Stimulated activated CD8-positive, alpha-beta memory T cell treated with anti-CD3 and anti-CD28 coated beads, Interleukin-7, amount 100 ng/mL, for 4 hours (primary cell): ENCODE data around the gene NOC3L.
"Not testable (repeated sequence)": the region's sequence is repeated elsewhere in the genome, so short reads cannot be mapped to it uniquely, and the experiment has no call there.

Experiments
- DNase-seq, 2 donors: peaks; one replicate each; pipeline ENCODE4 v3.0.0-alpha.2; 2020; ENCODE audit warnings: low read depth in 2 of 2

NOC3L gene

DNA sequence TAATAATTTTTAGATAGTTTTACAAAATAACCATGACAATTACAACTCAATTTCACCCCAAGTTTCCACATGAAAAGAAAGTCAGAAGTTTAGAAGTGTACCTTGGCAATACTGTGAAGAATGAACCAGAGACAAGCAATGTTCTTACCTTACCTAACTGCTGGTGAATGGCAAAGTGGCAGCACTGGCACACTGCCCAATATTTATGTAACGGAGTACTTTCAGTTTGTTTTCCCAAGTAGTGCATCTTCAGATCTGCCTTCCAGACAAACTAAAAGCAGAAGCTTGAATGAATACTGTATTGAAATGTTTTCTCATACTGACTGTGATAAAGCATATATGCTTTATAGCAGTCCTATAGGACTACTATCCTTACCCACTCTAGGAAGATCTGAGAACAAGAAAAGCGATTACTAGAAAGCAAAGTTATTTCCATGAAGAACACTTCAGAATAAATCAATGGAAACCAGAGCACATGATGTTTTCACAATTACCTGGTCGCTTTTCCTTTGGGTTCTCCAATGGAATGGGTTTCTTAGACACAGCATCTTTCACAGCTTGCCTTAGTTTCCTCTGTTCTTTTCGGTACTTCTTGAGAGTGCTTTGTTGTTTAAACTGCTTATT is 1.5 kb downstream of the NOC3L start:
- no peak for DNase-seq

DNA sequence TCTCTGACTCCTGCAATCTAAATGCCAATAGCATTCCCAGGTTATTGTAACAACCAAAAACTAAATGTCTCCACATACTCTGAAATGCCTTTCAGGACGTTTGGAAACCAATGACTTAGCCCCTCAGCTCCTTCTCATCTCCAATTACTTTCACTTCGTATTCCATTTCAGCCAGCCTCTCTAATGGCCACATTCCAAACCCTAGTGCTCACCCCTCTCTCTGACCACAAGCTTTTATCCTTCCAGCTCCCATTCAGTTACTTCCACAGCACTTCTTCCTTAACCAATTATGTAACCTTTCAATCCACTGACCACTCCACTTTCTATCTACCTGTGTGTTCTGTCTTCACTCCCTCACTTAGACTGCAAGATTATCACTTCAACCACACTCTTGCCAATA is 4.3 kb downstream of the NOC3L start:
- no peak for DNase-seq

DNA sequence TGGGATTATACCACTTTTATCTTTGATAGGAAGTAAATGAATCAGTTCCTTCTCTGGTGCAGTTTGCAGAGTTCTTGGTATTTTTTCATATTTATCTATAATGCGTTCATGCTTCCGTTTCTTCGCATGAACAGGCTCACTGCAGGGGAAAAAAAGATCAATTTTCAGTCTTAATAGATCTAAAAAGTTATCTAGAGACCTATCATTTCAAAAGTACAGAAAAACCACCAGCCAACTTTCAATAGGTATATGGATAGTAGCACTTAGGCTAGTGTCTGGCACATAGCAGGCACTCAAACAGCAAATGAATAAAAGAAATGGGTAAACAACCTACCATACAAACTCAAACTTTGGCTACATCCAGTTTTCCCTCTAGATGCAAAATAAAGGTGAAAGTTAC is 5.5 kb downstream of the NOC3L start:
- DNase-seq: no peak

DNA sequence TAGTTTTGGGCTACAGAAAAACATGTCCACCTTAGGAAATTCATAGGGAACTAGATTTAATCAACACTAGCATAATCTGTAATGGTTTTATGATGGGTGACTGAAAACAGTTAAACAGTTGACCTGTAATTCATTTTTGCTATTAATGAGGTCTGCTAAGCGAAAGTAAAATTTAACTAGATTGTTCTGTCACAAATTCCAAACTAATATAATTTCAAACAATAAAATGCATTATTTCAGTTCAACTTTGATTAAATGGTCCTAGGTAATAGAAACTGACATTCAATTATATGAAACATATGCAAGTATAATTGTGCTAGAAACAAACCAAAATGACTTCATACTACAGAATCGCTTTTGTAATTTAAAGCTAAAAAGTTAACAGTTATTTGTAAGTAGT is 6.9 kb downstream of the NOC3L start:
- no peak for DNase-seq

DNA sequence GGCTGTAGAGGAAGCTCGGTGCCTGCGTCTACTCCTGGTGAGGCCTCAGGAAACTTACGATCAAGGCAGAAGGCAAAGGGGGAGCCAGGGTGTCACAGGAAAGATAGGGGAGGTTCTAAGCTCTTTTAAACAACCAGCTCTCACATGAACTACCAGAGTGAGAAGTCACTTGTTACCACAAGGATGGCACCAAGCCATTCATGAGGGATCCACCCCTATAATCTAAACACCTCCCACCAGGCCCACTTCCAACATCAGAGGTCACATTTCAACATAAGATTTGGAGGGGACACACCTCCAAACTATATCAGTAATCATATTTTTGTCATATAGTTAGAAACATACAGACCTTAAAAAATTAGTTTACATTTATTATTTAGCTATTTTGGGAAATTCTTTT is 9.4 kb downstream of the NOC3L start:
- DNase-seq: no peak

DNA sequence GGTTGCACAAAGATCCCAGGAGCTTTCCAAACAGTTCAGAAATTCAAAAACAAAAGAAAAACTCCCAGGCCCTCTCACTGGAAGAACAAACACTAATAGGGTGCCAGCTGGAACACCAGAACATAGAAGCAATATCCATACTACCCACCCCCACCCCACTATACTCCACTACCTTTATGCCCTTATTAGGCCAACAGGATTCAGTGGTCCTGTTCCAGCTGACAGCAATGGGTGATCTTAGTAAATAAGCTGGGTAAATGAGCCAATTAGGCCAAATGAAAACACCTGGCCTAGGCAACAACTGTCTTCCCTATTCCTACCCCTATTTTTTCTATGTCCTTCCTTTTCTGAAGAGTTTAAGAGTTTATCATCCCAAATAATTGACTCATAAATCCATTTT is 11.7 kb downstream of the NOC3L start:
- no peak for DNase-seq

DNA sequence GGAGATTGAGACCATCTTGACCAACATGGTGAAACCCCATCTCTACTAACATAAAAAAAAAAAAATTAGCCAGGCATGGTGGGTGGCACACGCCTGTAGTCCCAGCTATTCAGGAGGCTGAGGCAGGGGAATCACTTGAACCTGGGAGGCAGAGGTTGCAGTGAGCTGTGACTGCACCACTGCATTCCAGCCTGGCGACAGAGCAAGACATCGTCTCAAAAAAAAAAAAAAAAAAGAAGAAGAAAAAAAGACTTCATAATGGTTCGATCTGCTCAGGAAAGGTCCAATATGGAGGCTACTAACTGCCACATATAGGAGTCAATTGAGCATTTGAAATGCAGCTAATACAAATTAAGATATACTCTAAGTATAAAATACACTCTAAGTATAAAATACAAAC is 12.2 kb downstream of the NOC3L start:
- not testable (repeated sequence) for DNase-seq

DNA sequence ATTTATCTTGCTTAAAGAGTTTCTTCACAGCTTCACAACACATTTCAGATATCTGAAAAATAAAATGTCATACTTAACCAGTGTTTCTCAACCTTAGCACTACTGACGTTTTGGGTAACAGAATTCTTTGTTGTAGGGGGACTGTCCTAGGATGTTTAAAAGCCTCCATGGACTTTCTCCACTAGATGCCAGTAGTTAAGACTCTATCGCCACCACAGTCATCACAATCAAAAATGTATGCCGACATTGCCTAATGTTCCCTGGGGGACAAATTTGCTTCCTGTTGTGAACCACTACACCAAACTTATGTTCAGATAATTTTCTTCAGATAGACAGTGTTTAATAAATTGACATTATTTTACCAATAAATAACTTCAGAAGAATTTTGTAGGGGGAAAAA is 13.4 kb downstream of the NOC3L start:
- DNase-seq: no peak

DNA sequence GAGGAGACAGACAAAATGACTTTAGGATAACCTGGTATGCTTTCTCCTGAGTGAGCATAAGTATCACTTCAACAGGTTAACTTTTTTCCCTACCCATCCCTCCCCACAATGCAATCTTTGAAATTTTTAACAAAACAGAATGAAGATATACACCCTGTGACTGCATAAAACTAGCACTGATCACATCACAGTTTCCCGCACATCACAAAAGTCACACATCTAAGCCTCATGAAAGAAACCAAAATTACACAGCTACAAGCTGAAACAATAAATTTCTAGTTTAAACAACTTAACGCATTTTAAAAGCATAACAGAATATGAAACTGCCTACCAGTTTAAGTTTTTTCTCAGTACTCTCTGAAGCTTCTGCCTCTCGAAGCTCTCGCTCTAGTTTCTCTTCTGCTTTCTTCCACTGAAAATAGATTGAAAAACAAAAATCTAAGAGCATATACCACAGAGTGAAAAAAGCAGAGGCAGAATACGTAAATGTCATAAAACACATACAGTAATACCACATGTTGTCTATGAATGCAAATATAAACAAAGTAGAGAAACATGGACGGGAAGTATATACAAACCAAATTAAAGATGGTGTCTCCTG is 18.1 kb downstream of the NOC3L start:
- no peak for DNase-seq

DNA sequence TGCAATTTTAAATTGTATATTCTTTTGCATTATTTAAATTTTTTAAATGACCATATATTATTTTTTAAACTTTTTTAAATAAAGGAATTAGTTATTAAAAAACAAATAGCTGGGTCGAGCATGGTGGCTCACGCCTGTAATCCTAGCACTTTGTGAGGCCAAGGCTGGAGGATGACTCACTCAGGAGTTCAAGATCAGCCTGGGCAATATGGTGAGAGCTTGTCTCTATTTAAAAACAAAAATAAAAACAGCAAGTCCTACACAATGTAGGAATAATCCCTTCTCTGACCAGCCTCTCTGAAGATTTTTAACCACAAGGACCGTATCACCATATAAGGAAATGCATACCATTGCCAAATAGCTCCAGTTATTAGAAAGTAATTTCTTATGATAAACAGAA is 19.6 kb downstream of the NOC3L start:
- DNase-seq: no peak

DNA sequence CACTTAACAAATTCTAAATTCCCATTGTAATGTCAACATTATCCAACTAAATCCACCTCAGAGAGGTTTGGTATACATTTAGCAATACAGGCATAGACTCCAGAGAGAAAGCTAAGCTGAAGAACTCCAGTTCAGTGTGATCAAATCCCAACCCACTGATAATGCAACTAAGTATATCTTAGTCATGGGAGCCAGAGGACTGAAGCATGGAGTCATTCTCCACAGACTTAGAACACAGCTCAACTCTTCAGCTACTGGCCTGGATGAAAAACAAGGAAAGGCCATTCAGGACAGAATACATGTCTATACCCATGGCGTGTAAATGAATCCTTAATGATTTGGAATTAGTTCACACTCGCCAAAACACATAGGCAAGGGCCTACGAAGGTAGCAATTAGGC is 27.9 kb downstream of the NOC3L start:
- no peak for DNase-seq

DNA sequence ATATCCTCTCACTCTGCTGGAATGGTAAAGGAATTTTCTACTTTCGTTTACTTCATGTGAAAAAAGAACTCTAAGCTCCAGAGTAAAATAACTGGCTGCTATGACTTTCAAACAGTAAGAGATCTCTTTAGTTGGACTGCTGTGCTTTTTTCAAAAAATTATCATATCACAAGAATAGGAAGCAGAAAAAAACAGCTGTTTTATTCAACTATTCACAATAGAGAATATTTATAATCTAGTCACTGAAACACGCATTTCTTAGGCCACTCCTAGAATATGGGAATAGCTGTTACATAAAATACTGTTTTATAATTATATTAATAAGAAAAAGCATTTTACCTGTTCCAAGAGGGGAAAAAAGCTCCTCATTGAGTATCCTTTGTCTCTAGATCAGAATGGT is 29.7 kb downstream of the NOC3L start:
- no peak for DNase-seq

DNA sequence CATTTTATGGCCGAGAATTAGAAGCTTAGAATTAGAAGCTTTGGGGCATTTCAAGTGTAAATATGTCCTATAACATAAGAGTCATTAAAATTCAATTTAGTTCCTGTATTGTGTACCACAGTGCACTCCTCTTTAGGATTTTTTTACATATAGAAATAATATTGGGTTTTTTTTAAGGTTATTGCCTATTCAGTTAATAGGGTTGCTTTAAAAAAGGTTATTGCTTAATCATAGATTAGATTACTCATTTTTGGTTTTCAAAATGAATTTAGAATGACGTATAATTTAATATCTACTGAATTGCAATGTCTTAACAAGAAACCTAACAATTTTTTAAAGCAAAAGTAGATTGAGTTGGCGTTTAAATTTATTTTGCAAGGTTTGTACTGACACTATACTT is 34.1 kb downstream of the NOC3L start:
- DNase-seq: no peak

DNA sequence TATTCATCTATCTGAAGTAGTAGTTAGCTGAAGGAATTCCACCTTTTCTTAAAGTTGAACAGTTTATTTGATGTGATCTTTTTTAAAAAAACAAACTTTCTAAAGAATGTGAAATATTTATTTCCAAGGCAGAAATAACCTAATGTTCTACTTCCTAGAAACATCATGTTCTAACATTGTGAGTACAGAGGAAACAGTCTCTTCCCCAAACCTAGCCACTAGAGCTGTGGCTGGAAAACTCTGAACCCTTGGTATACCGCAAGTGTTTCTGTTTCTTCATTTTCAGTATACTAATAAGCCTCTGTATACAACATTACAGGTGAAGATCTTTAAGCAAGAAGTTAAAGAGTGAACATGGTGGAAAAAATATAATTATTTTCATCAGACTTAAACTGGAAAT is 35.1 kb downstream of the NOC3L start:
- no peak for DNase-seq

DNA sequence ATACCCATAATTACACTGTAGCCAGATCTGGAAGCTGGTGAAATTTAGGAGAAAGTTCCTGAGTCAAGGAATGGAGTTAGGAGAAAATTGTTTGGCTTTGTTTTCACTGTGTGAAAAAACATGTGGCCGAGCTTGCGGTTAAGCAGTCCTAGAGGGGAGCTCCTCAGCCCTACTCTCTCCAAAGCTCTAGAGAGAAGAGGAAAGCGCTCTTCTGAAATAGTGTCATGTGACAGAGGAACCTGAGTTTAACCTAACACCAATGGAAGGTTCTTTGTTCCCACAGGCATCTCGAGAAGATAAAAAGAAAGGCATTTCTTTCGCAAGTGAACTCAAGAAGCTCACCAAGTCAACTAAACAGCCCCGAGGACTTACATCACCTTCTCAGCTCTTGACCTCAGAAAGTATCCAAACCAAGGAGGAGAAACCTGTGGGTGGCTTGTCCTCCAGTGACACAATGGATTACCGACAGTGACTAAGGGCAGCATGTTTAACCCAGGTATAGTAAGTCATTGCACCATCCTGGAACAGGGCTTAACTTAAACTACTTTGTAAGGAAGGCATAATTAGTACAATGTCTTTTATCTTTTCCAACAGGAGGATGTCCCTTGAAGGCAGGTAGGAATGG is 38.0 kb downstream of the NOC3L start:
- no peak for DNase-seq

DNA sequence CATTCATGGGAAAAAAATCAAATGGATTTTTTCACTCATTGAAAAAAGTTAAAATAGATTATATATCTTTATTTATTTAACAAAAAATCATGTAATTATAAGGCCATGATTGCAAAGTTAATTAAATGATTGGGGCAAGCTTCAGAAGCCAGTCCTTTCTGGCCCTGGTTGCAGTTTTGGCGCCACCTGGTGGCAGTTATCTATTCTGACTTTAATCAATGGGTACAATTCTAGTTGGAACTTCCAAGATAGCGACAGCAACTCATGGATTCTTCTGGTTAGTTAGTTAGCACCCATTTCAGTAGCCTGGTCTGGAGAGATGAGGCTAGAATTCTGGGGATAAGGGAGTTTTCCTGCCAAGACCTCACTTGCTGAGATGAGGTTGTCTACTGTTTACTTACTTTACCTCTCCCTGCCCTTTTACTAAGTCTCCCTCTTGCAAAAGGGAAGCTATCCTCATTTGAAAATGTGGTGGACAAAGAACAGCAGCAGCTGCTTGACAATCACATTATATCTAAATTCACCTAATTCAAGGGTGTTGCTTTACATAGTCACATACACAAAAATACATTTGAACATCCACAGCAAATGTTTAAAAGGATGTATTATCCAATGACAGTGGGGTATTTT is 42.3 kb downstream of the NOC3L start:
- DNase-seq: peak; percentile 35 to 39

DNA sequence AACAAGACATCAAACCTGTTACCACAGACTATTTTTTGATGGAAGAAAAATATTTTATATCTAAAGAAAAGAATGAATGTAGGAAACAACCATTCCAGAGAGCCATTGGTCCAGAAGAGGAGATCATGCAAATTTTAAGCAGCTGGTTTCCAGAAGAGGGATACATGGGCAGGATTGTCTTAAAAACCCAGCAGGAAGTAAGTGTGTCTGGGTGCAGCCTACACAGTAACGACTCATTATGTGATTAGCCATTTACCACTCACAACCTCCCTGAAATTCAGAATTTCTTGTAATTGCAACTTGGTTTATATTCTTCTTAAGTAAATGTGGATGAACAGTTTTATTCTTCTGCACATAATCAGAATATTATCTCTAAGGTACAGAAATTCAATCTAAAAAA is 46.2 kb downstream of the NOC3L start:
- DNase-seq: no peak

DNA sequence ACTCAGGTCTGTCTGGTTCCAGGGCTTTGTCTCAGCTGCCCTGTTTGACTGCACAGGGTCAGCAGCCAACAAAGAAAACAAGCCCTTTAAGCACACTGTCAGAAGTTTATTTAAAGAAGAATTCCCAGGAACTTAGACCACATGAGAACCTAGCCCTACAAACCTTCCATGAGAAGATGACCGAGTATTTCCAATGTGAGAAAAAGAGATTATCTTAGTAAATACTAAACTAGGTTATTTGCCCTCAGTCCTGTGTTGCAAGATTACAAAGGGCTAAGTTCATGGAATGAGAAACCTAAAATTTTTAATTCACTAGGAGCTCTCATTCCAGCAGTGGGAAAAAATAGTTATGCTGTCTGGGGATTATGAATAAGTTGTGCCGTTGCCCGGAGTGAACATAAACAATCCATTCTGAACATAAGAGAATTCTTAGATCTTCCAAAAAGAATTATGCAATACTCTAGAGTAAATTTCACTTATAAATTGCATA is 46.7 kb downstream of the NOC3L start:
- DNase-seq: no peak

DNA sequence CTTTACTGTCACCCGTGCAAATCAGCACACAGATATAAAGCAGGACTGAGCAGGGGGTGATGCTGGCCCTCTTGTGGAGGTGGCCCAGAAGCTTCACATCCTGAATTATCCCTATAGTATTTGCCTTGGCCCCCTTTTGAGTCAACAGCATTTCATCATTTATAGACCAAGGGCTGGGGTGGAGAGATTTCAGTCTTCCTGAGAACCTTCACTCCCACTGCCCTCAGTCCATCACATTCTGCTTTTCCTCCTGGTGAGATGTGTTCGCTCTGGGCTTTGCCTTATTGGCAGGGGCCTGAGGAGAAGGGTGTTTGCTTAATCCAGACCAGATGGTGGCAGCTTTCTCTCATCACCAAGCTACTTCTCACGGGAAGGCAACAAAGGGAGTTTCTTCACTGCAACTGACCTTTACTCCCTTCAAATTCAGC is 47.7 kb downstream of the NOC3L start:
- no peak for DNase-seq

DNA sequence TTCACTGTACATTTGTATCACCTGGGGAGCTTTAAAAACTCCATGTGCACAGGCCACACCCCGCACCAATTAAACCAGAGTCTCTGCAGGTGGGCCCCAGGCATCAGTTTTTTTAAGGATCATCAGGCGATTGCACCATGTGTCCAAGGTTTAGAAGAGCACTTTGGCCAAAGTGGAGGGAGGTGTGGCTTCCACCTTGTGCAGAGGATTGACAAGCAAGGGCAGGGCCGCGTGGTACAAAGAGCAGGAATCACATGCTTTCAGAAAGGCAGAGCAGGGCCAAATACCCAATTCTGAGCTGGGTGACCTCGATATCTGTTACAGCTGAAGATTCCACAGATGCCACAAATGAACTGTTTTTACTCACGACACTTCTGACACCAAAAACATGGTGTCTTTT is 52.4 kb downstream of the NOC3L start:
- DNase-seq: no peak

DNA sequence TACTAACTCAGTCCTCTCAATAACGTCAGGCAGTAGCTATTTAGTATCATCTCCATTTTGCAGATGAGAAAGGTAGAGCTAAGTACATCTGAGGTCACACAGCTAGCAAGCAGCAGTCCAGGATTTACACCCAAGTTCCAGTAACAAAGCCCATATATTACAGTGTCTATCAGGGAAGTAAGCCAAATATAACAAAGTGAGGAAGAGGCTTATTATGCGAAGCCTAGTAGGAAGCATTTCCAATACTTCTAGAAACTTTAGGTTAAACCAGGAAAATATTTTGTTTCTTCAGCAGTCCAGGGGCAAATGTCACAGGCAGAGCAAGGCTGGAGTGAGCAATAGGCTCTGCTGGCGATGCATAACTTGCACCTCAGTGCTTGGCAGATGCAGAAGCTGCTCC is 53.9 kb downstream of the NOC3L start:
- no peak for DNase-seq

DNA sequence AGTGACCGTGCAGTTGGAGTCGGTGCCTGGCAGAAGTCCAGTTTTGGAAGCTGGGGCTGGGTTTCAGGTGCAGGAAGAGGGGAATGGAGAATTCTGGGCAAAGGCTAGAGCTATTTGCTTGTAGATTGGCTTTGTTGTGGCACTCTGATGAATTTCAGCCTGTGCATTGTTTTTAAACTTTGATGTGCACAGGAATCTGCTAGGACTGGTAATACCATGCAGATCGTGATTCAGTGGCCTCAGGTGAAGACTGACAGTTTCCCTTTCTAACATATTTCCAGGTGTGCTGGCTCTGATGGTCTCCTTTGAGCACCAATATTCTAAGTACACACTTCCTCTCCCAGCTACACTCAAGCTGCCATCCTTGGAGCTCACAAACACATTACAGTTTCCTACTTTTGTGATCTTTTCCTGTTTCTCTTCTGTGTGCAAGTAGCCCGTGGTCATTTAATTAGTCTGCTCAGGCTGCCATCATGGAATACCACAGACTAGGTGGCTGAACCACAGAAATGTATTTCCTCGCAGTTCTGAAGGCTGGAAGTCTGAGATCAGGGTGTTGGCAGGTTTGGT is 55.6 kb downstream of the NOC3L start:
- no peak for DNase-seq

DNA sequence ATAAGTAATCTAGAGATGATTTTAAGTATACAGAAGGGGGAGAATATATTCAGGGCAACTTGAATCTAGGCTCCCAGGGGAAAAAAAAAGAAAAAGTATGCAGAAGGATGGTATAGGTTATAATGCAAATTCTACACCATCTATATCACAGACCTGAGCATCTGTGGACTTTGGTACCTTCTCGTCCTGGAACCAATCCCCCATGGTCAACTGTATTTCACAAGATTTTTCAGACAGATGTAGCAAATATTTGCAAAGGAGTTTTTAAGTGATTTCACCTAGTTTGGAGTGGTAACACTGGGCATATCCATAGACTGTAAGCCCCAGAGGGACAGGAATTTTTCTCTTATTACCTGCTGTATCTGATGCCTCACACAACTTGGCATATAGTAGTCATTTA is 58.8 kb downstream of the NOC3L start:
- no peak for DNase-seq
